GM04503 (cell line): ENCODE measurements around the gene KSR1.
"Not testable (repeated sequence)": the region's sequence is repeated elsewhere in the genome, so short reads cannot be mapped to it uniquely, and the experiment has no call there.

Experiments
- DNase-seq: peaks from one replicate; pipeline ENCODE4 v3.0.0-alpha.2; 2012; ENCODE audit warnings: low read depth

Gene KSR1

GRCh38 chr17:27634776-27635175 lies 178.5 kb downstream of the KSR1 start:
- DNase-seq: no peak

DNA sequence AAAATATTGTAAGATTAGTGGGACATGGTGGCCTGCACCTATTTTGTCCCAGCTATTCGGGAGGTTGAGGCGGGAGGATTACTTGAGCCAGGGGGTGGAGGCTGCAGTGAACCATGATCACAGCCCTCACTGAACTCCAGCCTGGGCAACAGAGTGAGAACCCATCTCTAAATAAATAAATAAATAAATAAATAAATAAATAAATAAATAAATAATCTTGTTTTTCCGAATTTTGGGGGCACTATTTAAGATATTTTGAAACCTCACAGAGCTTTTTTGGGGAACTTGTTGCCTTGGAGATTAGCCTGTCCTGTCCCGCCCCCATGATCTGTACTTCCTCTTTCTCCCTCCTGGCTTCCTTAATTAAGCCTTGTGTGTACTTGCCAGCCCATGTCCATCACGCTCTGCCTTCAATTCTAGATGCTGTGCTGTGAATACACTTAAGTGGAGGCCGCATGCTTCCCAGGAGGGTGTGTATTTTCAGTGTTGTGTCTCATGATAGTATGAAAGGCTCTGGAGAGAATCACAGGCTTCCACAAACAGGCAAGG lies 179.1 kb downstream of the KSR1 start:
- no peak for DNase-seq

GRCh38 chr17:27636005-27636520 lies 179.8 kb downstream of the KSR1 start:
- DNase-seq: not testable (repeated sequence)

DNA sequence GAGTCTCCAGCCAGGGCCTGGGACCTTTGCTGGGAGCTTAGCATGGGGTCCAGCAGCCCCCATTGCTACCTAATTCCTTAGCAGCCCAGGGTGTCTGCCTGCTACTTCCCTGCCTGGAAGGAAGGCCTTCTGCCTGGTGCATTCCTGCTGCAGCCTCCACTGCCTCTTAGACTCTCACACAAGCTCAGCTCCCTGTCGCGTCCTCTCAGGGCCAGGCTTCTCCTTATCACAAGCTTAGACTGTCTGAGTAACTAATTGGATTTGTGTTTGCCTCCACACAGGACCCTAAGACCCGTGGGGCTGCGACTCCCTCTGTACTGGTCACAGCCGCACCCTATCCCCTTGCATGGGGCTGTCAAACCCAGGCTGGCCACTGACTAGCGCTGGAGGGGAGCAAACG lies 181.6 kb downstream of the KSR1 start:
- DNase-seq: not testable (repeated sequence)

DNA sequence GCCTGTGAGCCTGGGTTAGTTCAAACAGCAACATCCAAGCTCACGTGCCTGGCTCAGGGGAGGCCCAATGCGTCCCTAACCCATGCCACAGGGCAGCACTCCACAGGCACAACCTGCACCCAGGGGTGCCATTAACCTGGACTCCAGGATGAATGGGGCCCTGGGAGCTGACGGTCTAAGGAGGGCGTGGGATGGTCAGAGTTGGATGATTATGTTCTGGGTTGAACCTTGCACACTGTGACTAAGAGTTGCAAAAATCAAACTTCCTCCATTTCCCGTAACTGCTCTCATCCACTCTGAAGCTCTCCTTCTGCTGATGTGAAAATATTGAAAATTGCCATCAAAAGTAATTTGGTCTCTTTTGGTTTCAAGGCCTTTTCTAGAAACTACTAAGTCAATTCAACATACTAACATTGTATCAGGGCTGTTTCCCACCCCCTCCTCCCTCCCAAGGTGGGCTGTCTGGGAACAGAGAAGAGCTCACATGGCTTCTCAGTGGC lies 182.2 kb downstream of the KSR1 start:
- not testable (repeated sequence) for DNase-seq

- no peak for DNase-seq
Observed at GRCh38 chr17:27640790-27641189, 184.5 kb downstream of the KSR1 start.

DNA sequence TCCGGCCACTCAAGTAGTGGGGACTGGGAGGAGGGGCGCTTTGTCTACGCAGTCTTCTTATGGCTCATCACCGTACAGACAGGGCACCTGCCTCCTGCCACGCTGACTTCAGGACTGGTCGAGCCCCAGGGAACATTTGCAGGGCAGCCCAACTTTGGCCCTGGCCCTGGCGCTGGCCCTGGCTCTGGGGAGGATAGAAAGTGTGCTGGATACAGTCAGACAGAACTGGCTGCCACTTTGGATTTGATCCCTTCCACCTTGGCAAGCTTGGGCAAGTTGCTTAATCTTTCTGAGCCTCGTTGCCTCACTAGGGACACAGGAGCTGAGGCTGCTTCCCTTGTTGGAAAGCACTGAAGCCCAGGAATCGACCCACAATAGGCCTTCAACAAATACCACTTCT lies 188.3 kb downstream of the KSR1 start:
- DNase-seq: no peak

DNA sequence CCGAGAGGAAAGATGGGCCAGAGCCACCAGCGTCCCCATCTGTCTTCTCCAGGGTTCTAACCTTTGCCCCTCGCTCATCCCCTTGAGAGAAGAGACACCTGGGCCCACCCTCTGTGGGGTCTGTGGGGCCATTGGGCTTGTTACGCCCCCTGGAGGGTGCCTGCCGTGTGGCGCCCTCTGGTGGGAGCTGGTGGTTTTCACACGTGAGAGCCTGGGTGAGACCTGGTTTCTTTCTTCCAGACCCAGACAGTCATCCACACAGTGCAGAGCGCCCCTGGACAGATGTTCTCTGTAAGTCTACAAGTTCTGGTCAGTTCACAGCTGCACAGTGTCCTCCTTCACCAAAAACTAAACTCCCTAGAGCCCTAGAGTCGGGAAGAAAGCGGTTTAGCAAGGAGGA lies 189.4 kb downstream of the KSR1 start:
- DNase-seq: not testable (repeated sequence)

- no peak for DNase-seq
Observed at GRCh38 chr17:27646232-27646631, 190.0 kb downstream of the KSR1 start.

GRCh38 chr17:27647765-27648164 lies 191.5 kb downstream of the KSR1 start:
- no peak for DNase-seq

DNA sequence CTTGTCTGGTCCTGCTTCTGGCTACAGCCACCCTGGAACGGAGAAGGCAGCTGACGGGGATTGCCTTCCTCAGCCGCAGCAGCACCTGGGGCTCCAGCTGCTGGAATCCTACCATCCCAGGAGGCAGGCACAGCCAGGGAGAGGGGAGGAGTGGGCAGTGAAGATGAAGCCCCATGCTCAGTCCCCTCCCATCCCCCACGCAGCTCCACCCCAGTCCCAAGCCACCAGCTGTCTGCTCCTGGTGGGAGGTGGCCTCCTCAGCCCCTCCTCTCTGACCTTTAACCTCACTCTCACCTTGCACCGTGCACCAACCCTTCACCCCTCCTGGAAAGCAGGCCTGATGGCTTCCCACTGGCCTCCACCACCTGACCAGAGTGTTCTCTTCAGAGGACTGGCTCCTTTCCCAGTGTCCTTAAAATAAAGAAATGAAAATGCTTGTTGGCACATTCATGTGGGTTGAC lies 192.9 kb downstream of the KSR1 start:
- DNase-seq: not testable (repeated sequence)

DNA sequence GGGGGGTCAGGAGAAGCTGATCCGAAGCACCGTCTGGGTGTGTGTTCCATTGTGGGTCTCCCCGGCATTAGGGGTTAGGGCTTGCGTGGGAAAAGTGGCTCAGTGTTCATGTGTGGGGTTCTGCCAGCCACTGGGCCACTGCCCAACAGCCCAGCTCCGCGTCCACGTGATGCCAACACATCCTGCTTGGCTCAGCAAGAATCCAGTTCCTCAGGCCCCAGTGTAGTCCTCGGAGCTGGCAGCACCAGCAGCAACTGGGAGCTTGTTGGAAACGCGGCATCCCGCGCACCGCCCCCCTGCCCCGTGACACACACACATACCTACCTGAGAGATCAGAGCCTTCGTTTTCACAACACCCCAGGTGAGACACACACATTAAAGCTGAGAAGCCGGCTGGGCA lies 193.7 kb downstream of the KSR1 start:
- DNase-seq: no peak

DNA sequence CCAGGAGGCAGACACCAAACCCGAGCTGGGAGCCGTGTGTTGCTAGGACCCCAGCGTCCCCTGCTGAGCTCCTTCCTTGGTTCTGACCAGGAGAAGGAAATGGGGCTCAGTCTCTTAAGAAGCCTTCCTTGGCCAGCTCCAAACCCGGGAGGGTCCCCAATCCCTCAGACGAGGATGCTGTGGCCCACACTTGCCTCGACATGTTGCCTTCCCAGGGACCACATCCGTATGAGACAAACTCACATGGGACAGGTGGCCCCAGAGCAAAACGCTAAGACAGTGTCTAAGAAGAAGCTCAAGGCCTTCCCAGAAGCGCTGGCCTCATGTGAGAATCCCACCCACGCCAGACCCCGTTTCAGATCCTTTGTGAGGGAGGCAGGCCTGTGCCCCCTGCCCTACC lies 194.6 kb downstream of the KSR1 start:
- no peak for DNase-seq

DNA sequence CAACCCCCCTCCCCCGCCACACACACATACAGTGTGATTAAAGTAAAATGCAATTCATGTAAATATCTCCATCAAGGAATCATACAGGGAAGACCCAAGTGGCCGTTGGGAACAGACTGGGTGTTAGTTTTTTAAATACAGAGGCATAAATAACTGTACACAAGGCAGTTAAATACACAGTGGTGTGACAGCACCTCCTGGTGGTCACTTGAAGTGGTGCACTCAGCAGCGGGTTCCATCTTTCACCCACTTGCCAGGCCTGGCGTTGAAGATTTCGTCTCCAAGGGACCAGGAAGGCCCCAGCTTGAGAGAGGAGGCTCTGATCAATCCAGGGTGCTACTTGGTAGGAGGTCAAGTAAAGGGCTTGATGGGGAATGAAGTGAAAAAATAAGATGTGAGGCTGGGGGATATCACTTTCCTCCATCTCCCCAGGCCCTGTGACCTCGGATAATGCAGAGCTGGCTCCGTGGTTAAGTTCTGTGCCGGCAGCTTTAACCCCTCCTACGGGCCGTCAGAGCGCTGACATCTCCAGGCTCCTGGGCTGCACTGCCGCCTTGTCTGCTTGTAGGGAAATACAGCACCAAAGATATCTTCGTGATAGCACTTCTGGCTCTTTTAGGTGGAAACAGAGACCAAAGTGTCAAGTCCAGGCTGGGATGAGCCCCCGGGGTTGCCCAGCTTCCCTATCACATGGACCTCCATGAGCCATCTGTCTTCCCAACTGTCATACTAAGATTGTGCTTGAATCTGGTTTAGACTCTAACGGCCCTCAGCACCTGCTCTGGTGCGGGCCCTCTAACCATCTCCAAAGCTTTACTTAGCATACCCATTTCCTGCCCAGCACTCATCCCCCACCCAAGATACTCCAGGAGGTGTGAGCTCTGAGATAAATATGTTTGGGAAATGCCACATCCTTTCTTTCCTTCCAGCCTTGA lies 195.4 kb downstream of the KSR1 start:
- DNase-seq: no peak

DNA sequence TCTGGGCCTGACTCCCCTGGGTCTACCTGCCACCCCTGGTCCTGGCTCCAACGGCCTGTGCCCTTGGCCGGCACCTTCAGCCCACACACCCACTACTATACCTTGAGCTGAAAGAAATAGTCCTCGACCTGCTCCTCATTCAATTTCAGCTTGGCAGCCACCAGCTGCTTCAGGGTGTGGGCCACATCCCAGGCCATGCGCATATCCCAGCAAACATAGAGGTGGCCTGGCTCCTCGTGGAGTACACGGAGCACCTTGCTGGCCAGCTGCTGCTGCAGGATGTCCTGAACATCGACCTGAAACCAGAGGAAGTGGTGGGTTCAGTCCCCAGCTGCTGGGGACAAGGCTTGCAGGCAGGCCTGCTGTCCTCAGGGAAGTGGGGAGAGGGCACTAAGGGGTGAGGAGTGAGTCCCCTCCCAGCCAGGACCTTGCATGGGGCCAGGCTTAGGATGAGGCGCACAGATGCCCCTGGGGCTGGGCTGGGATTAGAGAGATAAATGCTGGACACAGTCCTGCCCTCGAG lies 197.3 kb downstream of the KSR1 start:
- DNase-seq: not testable (repeated sequence)

GRCh38 chr17:27654136-27654535 lies 197.9 kb downstream of the KSR1 start:
- DNase-seq: no peak

DNA sequence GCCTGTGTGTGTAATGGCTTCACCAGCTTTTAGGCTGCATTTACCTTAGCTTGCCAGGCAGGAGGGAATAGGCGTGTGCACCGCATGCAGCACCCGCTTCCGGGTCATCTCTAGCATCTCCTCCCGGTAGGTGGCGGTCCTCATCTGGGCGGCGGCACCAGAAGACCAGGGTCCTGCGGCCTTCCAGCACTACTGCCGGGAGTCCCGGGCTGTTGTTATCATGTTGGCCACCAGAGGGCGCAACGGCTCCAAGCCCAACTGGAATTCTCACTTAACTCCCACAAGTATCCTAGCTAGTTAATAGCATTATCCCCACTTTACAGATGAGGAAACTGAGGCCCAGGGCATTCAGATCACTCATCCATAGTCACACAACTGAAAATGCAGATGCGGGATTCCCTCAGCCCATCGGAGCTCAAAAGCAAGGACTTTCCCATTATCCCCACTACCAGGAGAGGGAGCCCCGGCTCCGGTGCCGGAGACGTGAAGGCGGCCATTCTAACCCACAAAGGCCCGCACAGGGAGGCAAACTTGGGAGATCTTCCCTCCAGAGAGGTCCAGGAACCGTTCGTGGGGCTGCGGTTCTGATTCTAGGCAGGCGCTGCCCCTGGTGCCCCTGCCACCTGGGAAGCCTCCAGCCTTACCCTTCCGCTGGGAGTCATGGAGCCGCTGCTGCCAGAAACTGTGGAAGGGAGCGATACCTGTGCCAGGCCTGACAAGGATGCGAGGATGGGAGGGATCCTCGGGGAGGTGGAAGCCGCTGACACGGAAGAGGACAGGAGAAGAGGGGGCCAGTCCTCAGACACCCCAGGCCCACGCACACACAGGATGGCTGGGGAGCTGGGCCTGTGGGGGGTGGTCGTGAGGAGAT lies 198.6 kb downstream of the KSR1 start:
- no peak for DNase-seq

DNA sequence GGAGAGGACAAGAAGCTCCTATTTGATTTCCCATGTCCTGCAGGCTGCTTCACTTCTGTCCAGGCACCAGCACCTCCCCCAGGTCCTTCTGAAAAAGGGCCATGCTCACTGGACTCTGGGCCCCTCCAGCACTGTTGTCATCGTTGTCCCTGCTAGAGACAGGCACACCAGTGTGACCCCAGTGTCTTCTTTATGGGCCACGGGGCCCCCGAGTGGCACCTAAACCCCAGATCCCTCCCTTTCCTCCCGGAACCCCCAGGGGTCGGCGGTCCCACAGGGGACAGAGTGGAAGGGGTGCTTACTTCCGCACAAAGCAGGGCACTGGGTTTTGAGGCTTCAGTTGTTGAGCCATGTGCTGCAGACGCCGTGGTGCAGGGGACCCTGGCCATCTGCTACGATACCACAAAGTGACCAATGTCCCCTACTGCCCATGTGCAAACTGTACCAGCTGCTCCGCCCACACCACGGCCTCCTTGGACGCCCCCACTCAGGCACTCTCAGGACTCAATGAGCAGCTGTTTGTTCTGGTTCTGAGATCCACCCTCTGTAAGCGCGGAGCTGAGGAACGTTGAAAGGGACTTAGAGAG lies 199.4 kb downstream of the KSR1 start:
- DNase-seq: not testable (repeated sequence)

DNA sequence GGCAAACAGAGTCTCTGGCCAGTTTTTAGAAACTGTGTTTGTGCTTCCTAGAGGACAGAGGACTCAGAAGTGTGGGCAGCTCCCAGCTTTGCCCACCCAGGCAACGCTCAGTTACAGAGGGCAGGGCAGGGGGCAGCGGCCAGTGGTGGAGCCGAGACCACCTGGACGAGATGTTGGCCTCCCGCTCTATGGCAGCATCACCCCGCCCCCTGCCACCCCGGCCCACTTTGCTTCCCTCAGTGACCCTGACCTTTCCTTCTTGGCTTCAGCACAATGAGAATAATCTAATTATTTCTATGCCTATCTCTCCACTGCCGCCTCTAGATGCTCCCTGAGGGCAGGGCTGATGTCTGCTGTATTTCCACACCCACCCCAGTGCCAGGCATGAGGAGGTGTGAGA lies 200.4 kb downstream of the KSR1 start:
- not testable (repeated sequence) for DNase-seq

DNA sequence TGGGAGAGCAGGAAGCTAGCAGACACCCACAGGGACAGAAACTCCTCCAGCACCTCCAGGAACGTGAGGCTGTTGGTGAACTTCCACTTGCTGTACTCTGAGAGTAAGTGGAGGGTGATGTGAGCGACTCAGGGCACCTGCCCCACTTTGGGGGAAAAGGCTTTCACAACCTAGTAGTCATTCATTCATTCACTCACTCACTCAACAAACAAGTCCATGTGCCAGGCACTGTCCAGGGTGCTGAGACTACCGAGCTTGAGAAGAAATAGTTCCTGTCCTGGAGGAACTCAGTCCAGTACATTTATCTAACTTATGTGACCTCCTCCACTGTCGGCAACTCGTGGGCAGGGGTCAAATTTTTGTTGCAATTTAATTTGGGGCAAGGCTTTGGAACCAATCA lies 201.4 kb downstream of the KSR1 start:
- no peak for DNase-seq

DNA sequence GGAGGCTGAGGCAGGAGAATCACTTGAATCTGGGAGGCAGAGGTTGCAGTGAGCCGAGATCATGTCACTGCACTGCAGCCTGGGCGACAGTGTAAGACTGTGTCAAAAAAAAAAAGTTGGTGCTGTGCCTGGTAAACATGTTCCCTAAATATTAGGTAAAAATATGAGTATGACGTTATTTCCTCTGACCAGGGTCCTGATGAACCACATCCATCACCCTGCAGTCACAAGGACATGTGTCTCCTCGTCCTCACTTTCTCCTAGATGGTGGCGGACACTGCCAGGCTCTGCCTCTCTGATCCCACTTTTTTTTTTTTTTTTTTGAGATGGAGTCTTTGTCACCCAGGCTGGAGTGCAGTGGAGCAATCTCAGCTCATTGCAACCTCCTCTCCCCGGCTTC lies 203.4 kb downstream of the KSR1 start:
- no peak for DNase-seq
